GM21737 (cell line): Measurements from ENCODE around the gene SF3B6.
"Not testable (repeated sequence)": the region's sequence is repeated elsewhere in the genome, so short reads cannot be mapped to it uniquely, and the experiment has no call there.

Source experiments
- ATAC-seq: cut with Tn5 transposase; IDR thresholded peaks from one replicate; pipeline ENCODE4 v1.9.1; 2021; ENCODE audit warnings: mild to moderate bottlenecking, moderate library complexity; ENCODE audit not compliant: unreplicated experiment

Gene SF3B6, protein sequence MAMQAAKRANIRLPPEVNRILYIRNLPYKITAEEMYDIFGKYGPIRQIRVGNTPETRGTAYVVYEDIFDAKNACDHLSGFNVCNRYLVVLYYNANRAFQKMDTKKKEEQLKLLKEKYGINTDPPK

DNA sequence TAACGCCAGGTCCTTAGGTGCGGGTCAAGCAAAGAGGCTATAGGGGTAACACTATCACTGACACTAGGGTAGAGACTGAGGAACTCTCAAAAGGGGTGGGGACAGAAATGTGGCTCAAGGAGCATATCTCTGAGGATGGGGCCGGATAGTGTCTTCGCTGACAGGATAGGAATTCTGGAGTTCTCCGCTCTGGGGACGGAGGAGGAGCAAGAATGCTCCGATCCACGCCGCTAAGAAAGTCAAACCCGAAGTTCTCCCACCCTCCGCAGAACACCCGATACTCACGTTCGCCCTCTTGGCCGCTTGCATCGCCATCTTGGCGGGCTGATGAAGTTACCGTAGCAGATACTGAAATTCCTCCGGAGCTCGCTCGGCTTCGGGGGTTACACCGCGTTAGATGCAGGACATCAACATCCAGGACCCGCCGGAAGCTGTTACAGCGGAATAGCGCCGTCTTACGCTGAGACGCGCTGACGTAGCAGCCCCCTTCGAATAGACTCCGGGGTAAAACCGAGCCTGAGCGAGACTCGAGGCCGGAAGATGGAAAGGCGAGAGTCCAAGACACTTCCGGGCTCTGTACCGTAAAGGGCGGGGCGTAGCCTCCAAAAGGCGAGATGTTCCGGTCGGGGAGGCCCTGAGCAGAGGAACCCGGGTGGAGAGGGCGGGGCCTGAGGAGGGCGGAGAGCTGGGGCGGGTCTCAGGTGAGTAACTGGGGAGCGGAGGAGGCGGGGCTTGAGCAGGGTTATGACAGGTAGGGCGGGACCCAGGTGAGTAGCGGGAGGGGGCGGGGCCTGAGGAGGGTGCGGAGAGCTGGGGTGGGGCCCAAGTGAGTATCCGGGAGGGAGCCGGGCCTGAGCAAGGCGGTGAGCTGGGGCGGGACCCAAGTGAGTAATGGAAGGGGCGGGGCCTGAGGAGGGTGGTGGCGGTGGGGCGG is at the start of gene SF3B6:
TSS of gene SF3B6 (minus strand) at position 412 of the 934 bp plus-strand sequence. CDS start at position 315, 97 bp downstream.
- ATAC-seq, result peak; percentile 90

GRCh38 chr2:24123922-24124580 is 47.9 kb upstream of the SF3B6 start:
- peak; percentile 15 for ATAC-seq

GRCh38 chr2:24123195-24123921 is 47.2 kb upstream of the SF3B6 start, which contains the start of the genes FAM228B and PFN4:
TSS of gene FAM228B (plus strand) at chr2:24123469. CDS start at chr2:24124362, 893 bp downstream.
TSS of gene PFN4 (minus strand) at chr2:24123334. CDS start at chr2:24122535, 799 bp downstream.
- ATAC-seq, result peak; percentile 92

DNA sequence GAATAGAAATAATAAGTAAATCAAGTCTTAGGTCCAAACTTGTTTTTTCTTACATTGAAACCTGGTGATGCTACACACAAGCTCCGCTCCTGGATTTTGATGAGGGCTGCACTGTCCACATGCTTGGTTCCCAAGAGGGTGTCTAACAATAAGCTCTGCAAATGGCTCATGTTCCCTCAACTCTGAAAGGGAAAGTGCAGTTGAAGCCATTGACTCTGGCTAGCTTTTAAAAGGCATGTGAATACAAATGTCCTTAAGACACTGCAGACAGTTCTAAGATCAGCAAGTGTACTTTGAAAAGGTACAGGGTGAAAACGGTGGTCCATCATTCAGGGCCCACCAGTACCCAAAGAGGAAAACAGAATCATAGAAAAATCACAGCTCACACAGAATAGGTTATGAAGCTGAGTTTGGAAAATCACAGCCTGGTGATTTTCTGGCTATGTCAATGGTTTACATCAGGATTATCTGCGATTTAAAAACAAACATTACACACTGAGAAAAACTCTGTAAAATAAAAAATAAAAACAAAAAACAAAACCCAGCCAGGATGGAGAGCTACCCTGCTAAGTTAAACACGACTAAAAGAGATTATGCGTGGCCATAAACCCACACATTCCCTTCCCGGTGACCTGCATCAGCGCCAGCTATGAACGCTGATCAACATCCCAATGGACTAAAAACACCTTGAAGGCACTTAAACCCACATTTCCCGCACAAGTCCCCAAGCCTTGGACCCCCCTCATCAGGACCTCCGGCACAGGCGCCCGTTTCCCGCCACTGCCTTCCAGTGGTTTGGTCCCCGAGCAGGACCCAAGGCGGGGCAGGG is 46.5 kb upstream of the SF3B6 start:
- ATAC-seq, result no peak

- no peak for ATAC-seq
Measured at GRCh38 chr2:24121469-24121868, 45.3 kb upstream of the SF3B6 start.

GRCh38 chr2:24121066-24121465 is 44.9 kb upstream of the SF3B6 start:
- ATAC-seq, result no peak

DNA sequence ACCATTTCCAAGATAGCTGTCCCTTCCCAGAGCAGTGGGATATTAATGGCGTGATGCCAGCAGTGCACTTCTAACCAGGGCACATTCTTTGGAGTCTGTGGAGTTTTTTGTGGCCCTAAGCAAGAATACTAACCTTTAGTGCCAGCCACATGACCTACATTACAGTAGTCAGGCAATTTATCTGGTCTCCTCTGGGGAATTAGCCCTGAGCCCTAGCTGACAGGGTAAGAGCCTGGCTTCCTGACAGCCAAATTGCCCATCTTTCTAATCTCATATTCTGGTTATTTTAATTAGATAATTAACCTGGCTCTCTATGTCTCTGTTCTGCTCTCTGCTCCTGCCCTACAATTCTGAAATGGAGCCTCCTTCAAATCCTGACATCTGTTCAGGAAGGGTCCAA is 41.8 kb upstream of the SF3B6 start:
- ATAC-seq, result no peak

GRCh38 chr2:24115057-24115456 is 38.9 kb upstream of the SF3B6 start:
- no peak for ATAC-seq

DNA sequence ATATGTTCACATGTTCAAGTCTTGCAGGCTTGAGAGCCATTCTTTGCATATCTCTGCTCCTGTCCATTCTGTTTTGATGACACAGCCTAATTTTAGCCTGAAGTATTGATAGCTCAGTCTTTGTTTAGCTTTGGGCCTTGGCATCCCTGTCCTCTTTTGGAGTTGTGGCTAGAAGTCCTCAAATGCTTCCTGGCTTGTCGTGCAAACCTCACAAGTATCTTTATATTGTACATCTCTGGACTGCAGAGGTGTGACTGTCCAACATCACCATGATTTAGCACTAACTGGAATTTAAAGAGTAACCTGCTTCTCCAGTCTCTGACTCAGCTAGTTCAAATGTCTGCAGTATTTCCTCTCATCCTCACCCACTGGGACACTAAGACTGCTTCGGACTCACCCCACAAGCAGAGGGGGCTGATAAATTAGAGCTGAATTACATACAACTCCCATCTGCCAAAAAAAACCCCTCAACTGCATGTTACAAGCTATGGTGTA is 35.3 kb upstream of the SF3B6 start:
- no peak for ATAC-seq

GRCh38 chr2:24110660-24111303 is 34.7 kb upstream of the SF3B6 start:
- ATAC-seq, result no peak

- not testable (repeated sequence) for ATAC-seq
Measured at GRCh38 chr2:24109431-24109830, 33.3 kb upstream of the SF3B6 start.

- no peak for ATAC-seq
Measured at GRCh38 chr2:24107336-24107735, 31.2 kb upstream of the SF3B6 start.

GRCh38 chr2:24106786-24107185 is 30.7 kb upstream of the SF3B6 start:
- no peak for ATAC-seq

GRCh38 chr2:24105816-24106215 is 29.7 kb upstream of the SF3B6 start:
- no peak for ATAC-seq

GRCh38 chr2:24104906-24105305 is 28.8 kb upstream of the SF3B6 start:
- ATAC-seq, result no peak

DNA sequence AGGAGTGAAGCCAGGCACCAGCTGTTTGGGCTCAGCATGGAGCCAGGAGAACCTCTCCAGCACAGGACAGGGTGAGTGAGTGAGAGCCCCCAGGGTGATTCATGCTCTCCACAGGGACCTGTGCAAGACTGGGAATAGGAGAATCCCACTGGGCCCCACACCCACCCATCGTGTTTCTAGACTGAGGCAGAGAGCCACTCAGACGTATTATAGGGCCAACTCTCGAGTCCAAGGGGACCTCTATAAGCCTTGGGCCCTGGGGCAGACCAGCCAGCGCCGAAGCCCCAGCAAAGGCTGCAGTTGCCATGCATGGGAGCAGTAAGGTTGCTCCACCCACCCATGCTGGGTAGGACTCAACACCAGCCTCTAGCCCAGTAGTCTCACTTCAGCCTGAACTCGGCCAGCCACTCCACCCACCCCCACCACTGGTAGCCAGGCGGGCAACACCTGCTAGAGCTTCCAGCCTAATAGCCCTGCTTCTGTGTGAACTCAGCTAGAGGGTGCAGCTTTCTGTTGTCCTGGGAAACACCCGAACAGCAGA is 28.1 kb upstream of the SF3B6 start:
- ATAC-seq, result no peak

DNA sequence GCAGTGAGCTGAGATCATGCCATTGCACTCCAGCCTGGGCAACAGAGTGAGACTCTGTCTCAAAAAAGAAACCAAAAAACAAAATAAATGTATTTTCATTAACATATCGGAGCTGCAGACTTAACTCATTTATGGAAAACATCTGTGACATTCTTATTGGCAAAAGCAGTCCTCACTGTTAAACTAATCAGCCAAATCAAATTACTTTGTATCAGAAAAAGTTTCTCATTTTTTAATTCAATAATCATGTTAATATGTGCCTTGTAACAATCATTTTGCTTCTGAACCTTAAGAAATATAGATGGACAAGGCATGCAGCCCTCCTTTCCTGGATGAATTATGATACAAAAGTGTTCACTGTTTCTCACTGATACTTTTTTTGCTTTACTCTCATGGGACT is 26.6 kb upstream of the SF3B6 start:
- ATAC-seq, result no peak

- no peak for ATAC-seq
Measured at GRCh38 chr2:24101992-24102391, 25.9 kb upstream of the SF3B6 start.

GRCh38 chr2:24100732-24101131 is 24.6 kb upstream of the SF3B6 start:
- ATAC-seq, result not testable (repeated sequence)
